ENCODE measurements around the gene PTGES3L. TPM values are rescaled to one million over a fixed set of nuclear protein-coding genes. Genes with fewer than 3 reads are reported as not detected.

Gene PTGES3L
- total and polyA plus RNA-seq, 2 of the 13 experiments (the other 11 are each of a cell fraction or from before 2014, with no cell fraction given), result 1.2 to 2.9 TPM

GRCh38 chr17:43024407-43025289 is 44.8 kb upstream of the PTGES3L start, which contains the start of gene RND2 (continued):
- TF ChIP-seq, protein P1, sequence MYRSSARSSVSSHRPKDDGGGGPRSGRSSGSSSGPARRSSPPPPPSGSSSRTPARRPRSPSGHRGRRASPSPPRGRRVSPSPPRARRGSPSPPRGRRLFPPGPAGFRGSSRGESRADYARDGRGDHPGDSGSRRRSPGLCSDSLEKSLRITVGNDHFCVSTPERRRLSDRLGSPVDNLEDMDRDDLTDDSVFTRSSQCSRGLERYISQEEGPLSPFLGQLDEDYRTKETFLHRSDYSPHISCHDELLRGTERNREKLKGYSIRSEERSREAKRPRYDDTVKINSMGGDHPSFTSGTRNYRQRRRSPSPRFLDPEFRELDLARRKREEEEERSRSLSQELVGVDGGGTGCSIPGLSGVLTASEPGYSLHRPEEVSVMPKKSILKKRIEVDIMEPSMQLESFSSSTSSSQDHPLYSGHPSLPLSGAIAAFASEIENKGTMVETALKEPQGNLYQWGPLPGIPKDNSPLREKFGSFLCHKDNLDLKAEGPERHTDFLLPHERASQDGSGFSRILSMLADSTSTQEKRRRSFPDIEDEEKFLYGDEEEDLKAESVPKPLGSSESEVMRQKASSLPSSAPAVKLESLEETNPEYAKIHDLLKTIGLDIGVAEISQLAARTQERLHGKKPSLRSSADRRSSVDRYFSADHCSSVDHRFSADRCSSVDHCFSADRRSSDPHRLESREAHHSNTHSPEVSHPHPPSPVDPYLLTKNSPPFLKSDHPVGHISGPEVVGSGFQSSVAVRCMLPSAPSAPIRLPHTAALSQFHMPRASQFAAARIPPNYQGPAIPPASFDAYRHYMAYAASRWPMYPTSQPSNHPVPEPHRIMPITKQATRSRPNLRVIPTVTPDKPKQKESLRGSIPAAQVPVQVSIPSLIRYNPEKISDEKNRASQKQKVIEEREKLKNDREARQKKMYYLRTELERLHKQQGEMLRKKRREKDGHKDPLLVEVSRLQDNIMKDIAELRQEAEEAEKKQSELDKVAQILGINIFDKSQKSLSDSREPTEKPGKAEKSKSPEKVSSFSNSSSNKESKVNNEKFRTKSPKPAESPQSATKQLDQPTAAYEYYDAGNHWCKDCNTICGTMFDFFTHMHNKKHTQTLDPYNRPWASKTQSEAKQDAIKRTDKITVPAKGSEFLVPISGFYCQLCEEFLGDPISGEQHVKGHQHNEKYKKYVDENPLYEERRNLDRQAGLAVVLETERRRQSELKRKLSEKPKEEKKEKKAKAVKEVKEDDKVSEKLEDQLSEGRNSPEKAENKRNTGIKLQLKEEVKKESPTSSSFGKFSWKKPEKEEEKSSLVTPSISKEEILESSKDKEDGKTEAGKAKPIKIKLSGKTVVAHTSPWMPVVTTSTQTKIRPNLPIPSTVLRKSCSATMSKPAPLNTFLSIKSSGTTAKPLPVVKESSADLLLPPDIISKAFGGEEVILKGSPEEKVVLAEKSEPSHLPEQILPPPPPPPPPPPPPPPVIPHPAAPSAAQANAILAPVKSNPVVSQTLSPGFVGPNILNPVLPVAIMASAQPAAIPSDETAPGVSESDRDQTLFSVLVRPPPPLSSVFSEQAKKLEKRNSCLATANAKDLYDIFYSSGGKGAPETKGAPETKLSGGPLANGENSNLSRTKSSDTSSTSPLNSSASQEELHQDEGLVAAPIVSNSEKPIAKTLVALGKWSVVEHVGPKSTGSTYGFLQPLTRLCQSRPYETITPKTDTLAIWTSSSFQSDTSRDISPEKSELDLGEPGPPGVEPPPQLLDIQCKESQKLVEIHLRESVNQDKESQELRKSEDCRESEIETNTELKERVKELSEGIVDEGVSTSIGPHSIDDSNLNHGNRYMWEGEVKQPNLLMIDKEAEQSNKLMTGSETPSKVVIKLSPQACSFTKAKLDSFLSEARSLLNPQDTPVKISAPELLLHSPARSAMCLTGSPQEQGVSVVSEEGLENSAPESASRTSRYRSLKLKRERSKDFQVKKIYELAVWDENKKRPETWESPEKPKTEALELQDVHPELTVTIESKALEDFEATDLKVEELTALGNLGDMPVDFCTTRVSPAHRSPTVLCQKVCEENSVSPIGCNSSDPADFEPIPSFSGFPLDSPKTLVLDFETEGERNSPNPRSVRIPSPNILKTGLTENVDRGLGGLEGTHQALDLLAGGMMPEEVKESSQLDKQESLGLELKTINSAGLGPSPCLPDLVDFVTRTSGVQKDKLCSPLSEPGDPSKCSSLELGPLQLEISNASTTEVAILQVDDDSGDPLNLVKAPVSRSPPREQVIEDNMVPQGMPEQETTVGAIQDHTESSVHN (CRISPR knock-in tag; IDR thresholded peaks at IDR 0.05), result no peak
- peak; percentile 83 for TF ChIP-seq RBM39 (IDR thresholded peaks at IDR 0.05; ENCODE audit: low read depth, low read length, poor library complexity, severe bottlenecking)
- peak; percentile 81; the same call in 1 of the 2 replicates for TF ChIP-seq JUND (CRISPR knock-in tag; IDR thresholded peaks at IDR 0.05)
- TF ChIP-seq ZMYM4 (CRISPR knock-in tag; IDR thresholded peaks at IDR 0.05), result peak; percentile 65; the same call in 1 of the 2 replicates
- TF ChIP-seq ZNF3 (CRISPR knock-in tag; IDR thresholded peaks at IDR 0.05), result no peak
- TF ChIP-seq EEA1 (CRISPR knock-in tag; IDR thresholded peaks at IDR 0.05; ENCODE audit: borderline replicate concordance), result no peak
- TF ChIP-seq FOXA3 (CRISPR knock-in tag; IDR thresholded peaks at IDR 0.05), result peak; percentile 54; the same call in 1 of the 2 replicates
- TF ChIP-seq KAT7 (CRISPR knock-in tag; IDR thresholded peaks at IDR 0.05; ENCODE audit: borderline replicate concordance), result 0 out of 2 replicates have a peak, but pooled peaks have one; percentile 40
- TF ChIP-seq MIXL1 (CRISPR knock-in tag; IDR thresholded peaks at IDR 0.05), result peak; percentile 54; the same call in 1 of the 2 replicates
- TF ChIP-seq XRCC5 (optimal IDR thresholded peaks at IDR 0.05; ENCODE audit: low read length), result peak; percentile 79
- TF ChIP-seq ZNF143 (CRISPR knock-in tag; IDR thresholded peaks at IDR 0.05), result 0 out of 2 replicates have a peak, but pooled peaks have one; percentile 42
- no peak for TF ChIP-seq HOXA7 (CRISPR knock-in tag; IDR thresholded peaks at IDR 0.05)
- no peak for TF ChIP-seq PLRG1 (conservative IDR thresholded peaks at IDR 0.05)
- peak; percentile 85 for TF ChIP-seq ZNF781 (CRISPR knock-in tag; IDR thresholded peaks at IDR 0.05; ENCODE audit: borderline replicate concordance, not compliant biosample characterization)
- no peak for TF ChIP-seq U2AF1 (optimal IDR thresholded peaks at IDR 0.05; ENCODE audit: low read depth, low read length)
- TF ChIP-seq ARNT2 (CRISPR knock-in tag; IDR thresholded peaks at IDR 0.05; ENCODE audit: low read depth), result no peak
- TF ChIP-seq, protein P2, sequence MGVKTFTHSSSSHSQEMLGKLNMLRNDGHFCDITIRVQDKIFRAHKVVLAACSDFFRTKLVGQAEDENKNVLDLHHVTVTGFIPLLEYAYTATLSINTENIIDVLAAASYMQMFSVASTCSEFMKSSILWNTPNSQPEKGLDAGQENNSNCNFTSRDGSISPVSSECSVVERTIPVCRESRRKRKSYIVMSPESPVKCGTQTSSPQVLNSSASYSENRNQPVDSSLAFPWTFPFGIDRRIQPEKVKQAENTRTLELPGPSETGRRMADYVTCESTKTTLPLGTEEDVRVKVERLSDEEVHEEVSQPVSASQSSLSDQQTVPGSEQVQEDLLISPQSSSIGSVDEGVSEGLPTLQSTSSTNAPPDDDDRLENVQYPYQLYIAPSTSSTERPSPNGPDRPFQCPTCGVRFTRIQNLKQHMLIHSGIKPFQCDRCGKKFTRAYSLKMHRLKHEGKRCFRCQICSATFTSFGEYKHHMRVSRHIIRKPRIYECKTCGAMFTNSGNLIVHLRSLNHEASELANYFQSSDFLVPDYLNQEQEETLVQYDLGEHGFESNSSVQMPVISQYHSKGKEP (CRISPR knock-in tag; IDR thresholded peaks at IDR 0.05), result no peak
- no peak for TF ChIP-seq ZBTB46 (CRISPR knock-in tag; IDR thresholded peaks at IDR 0.05; ENCODE audit: borderline replicate concordance)

Measured in HepG2 (cell line).